ENCODE results near the gene ZNF518A. TPM values are rescaled to one million over a fixed set of nuclear protein-coding genes. Genes with fewer than 3 reads are reported as not detected.
A peak's percentile ranks its signal among the peaks of the same experiment; 100 is the strongest.

The ZNF518A gene, protein sequence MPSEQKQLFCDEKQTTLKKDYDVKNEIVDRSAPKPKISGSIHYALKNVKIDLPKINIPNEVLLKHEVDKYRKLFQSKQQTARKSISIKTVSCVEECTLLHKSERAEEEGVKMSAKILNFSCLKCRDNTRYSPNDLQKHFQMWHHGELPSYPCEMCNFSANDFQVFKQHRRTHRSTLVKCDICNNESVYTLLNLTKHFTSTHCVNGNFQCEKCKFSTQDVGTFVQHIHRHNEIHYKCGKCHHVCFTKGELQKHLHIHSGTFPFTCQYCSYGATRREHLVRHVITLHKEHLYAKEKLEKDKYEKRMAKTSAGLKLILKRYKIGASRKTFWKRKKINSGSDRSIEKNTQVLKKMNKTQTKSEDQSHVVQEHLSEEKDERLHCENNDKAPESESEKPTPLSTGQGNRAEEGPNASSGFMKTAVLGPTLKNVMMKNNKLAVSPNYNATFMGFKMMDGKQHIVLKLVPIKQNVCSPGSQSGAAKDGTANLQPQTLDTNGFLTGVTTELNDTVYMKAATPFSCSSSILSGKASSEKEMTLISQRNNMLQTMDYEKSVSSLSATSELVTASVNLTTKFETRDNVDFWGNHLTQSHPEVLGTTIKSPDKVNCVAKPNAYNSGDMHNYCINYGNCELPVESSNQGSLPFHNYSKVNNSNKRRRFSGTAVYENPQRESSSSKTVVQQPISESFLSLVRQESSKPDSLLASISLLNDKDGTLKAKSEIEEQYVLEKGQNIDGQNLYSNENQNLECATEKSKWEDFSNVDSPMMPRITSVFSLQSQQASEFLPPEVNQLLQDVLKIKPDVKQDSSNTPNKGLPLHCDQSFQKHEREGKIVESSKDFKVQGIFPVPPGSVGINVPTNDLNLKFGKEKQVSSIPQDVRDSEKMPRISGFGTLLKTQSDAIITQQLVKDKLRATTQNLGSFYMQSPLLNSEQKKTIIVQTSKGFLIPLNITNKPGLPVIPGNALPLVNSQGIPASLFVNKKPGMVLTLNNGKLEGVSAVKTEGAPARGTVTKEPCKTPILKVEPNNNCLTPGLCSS (N-terminal part only)
- 10 to 100 TPM; 32.0 to 52.2 (median 34.0) TPM for total RNA-seq
- long read RNA-seq, donor 1, partial matches to known transcripts = 0 of 8 reads
- long read RNA-seq, donor 1, other reads (novel, unspliced or antisense) = 8 of 8 reads
- long read RNA-seq, donor 2, partial matches to known transcripts = 1 of 16 reads
- long read RNA-seq, donor 2, other reads (novel, unspliced or antisense) = 15 of 16 reads

DNA sequence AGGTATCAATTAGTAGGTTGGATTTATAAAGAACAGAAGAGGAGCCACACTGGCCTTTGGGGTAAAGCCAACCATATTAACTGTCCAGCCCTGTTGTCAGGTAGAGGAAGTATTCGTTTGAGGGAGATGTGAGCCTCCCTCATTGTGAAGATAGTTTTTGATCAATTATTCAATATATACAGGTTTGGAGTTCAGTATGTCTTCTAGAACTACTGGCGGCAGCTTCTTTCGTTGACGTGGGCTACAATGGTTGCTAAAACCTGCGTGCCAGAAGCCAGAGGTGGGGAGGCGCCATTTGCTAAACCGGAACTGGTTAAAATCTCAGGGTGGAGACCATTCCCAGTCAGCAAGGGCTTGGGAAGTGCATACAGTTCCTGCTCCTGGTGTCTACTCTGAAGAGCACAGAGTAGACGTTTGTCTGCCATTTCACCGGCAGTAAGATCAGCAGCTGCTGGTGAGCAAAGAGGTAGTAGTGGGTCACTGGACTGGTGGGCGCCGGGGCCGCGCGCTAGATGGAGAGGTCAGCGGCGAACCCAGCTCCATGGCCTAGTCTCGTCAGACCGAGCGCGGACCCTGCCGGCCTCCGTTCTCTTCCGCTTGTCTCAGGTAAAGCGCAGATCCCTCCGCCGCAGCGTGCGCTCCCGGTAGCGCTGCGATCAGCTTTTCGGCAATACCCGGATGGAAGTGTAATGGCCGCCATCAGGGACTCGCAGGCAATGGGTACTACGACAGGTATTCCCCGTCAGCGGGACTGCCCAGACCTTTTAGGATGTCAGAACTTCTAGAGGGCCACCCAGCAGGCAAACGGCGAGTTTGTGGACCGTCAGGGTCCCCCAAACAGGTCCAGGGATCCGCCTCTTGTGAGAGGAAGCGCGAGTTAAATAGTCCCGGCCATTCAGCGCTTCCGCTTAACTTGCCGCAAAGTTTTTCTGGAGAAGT, at the start of gene ZNF518A:
ZNF518A (plus strand) TSS at position 911 of the 939 bp plus-strand sequence. CDS start 26,026 bp downstream, outside the sequence.
- H3K36me3 ChIP-seq (ENCODE audit: low read depth) = no peaks in the 10 kb centered on the region
- TF ChIP-seq, protein P1, sequence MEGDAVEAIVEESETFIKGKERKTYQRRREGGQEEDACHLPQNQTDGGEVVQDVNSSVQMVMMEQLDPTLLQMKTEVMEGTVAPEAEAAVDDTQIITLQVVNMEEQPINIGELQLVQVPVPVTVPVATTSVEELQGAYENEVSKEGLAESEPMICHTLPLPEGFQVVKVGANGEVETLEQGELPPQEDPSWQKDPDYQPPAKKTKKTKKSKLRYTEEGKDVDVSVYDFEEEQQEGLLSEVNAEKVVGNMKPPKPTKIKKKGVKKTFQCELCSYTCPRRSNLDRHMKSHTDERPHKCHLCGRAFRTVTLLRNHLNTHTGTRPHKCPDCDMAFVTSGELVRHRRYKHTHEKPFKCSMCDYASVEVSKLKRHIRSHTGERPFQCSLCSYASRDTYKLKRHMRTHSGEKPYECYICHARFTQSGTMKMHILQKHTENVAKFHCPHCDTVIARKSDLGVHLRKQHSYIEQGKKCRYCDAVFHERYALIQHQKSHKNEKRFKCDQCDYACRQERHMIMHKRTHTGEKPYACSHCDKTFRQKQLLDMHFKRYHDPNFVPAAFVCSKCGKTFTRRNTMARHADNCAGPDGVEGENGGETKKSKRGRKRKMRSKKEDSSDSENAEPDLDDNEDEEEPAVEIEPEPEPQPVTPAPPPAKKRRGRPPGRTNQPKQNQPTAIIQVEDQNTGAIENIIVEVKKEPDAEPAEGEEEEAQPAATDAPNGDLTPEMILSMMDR (IDR thresholded peaks at IDR 0.05) = no peak
- no peaks in the 10 kb centered on the region for H3K4me1 ChIP-seq (ENCODE audit: low read depth)
- intact Hi-C loops (cut with DNase I, micrococcal nuclease) = loop anchor here in 1 of 2 donors (2.0 kb wide), 1 partner anchor 39 kb away; no protein-coding TSS in a partner anchor
- H3K4me3 ChIP-seq = peak within 1 kb of the TSS; percentile 58
- DNase-seq (peak; percentile 93 to 97 (median 95)), ATAC-seq (peak; percentile 98)
- no peaks in the 10 kb centered on the region for H3K9me3 ChIP-seq

GRCh38 chr10:96082153-96082552, 47.9 kb upstream of the ZNF518A start:
- Histone ChIP-seq H3K4me1 (ENCODE audit: low read depth) (no peaks in the 10 kb centered on the region), H3K4me3 (no peak overlapping the region), H3K36me3 (ENCODE audit: low read depth) (no peaks in the 10 kb centered on the region), H3K9me3 (no peaks in the 10 kb centered on the region)
- no peak for DNase-seq
- intact Hi-C loops (cut with DNase I, micrococcal nuclease) = no loop called here
- TF ChIP-seq, protein P1 (IDR thresholded peaks at IDR 0.05) = no peak
- ATAC-seq = no peak

GRCh38 chr10:96082748-96083147, 47.3 kb upstream of the ZNF518A start:
- intact Hi-C loops (cut with DNase I, micrococcal nuclease) = no loop called here
- no peak overlapping the region for H3K4me3 ChIP-seq

DNA sequence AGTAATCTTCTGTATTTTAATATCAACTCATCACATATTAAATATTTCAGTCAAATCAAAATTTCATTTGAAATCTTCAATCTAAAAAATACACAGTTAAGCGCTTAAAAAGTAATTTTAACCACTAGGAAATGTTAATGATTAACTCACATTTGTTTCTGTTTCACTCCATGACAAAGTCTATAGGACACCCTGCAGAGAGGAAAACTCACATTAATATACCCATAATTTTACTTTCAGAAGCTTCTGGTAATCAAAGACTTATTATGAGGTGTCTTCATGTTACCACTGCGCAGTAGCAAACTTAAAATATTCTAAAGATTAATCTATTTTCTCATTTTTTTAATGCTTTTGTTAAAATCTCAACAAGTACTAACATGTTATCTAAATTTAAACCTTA, 41.0 kb upstream of the ZNF518A start:
- no peak for DNase-seq
- H3K4me1 ChIP-seq (ENCODE audit: low read depth) = peaks cover 8% of the 10 kb centered on the region
- intact Hi-C loops (cut with DNase I, micrococcal nuclease) = no loop called here
- no peaks in the 10 kb centered on the region for H3K9me3 ChIP-seq
- no peak overlapping the region for H3K4me3 ChIP-seq
- ATAC-seq = peak; percentile 41
- TF ChIP-seq, protein P1 (IDR thresholded peaks at IDR 0.05) = no peak
- no peaks in the 10 kb centered on the region for H3K36me3 ChIP-seq (ENCODE audit: low read depth)

More at GRCh38 chr10:96082748-96083147, 47.3 kb upstream of the ZNF518A start:
- H3K4me1 ChIP-seq (ENCODE audit: low read depth) = no peaks in the 10 kb centered on the region
- H3K9me3 ChIP-seq = no peaks in the 10 kb centered on the region
- ATAC-seq (no peak), DNase-seq (no peak)
- H3K36me3 ChIP-seq (ENCODE audit: low read depth) = no peaks in the 10 kb centered on the region
- TF ChIP-seq, protein P1 (IDR thresholded peaks at IDR 0.05) = no peak
